Upper lobe of left lung (tissue), 4 donors: ENCODE measurements around the gene CDC42SE1.

ENCODE experiments used
- EP300 ChIP-seq, 4 donors: sonication (generic); formaldehyde crosslinking; IDR thresholded peaks; one replicate each; pipeline ENCODE4 v1.5.1; 2017; ENCODE audit warnings: antibody characterized with exemption in 4 of 4, control low read depth in 2 of 4
- POLR2A ChIP-seq, 4 donors: fragments of 450-650 bp; IDR thresholded peaks; one replicate each; pipeline ENCODE4 v1.5.1; 2016 to 2017; ENCODE audit warnings: antibody characterized with exemption in 4 of 4, mild to moderate bottlenecking in 2 of 4
- POLR2AphosphoS5 ChIP-seq, 2 donors: sonication (generic); formaldehyde crosslinking; IDR thresholded peaks; one replicate each; pipeline ENCODE4 v1.5.1; 2017; ENCODE audit warnings: antibody characterized with exemption in 2 of 2
- TF ChIP-seq, protein P1 (sequence below), 6 experiments: fragments of 450-650 bp in 4 of 6; fragments of 200-600 bp in 2 of 6; sonication (generic) in 2 of 6; IDR thresholded peaks; one replicate each; pipeline ENCODE4 v1.5.1; 2016 to 2019; ENCODE audit warnings: antibody characterized with exemption in 6 of 6

DNA sequence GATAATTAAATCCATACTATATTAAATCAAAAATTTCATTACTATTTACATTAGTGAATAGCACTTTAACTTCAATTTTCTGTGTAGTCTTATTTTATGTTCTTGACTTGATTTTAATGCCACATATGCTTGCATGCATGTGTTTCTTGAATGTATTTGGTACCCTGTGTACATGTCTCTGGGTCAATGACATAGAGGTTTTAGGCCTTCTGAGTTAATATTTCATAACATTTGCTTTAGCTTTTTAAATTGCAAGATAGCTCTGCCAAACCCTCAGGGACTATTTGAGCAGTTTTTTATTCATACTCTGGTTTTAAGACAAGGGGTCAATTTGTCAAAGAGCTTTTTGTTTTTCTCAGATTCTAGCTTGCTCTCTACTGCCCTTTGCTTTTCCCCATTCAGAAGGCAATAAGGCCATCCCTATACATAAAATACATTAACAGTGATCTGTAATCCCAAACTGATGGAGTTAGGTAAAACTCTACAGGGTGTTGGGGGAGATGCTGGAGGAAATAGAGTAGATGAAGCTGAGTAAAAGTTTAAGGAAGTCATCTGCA, 5.7 kb upstream of the CDC42SE1 start:
- TF ChIP-seq, protein P1, sequence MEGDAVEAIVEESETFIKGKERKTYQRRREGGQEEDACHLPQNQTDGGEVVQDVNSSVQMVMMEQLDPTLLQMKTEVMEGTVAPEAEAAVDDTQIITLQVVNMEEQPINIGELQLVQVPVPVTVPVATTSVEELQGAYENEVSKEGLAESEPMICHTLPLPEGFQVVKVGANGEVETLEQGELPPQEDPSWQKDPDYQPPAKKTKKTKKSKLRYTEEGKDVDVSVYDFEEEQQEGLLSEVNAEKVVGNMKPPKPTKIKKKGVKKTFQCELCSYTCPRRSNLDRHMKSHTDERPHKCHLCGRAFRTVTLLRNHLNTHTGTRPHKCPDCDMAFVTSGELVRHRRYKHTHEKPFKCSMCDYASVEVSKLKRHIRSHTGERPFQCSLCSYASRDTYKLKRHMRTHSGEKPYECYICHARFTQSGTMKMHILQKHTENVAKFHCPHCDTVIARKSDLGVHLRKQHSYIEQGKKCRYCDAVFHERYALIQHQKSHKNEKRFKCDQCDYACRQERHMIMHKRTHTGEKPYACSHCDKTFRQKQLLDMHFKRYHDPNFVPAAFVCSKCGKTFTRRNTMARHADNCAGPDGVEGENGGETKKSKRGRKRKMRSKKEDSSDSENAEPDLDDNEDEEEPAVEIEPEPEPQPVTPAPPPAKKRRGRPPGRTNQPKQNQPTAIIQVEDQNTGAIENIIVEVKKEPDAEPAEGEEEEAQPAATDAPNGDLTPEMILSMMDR (IDR thresholded peaks at IDR 0.05) = no peak
- TF ChIP-seq POLR2A (IDR thresholded peaks at IDR 0.05) (no peak), EP300 (IDR thresholded peaks at IDR 0.05) (no peak), POLR2AphosphoS5 (IDR thresholded peaks at IDR 0.05) (no peak)
